Adipocyte (in vitro differentiated cells): ENCODE data around the gene MAN2B2.

Experiments
- DNase-seq: peaks from one replicate; pipeline ENCODE4 v3.0.0-alpha.2; 2015; ENCODE audit warnings: low read depth
- H3K27me3 ChIP-seq: replicated peaks from 2 replicates; pipeline ENCODE4 v1.7.0; 2013; ENCODE audit warnings: mild to moderate bottlenecking, low read length, moderate library complexity; ENCODE audit not compliant: control insufficient read depth, insufficient read depth
- H3K36me3 ChIP-seq: 2 replicates; pipeline ENCODE4 v1.7.0; 2013; ENCODE audit warnings: low read length, mild to moderate bottlenecking, moderate library complexity; ENCODE audit not compliant: control insufficient read depth, insufficient read depth, severe bottlenecking
- H3K4me1 ChIP-seq: 2 replicates; pipeline ENCODE4 v1.7.0; 2013; ENCODE audit warnings: mild to moderate bottlenecking, low read length, moderate library complexity; ENCODE audit not compliant: control insufficient read depth, insufficient read depth
- H3K4me3 ChIP-seq: 2 replicates; pipeline ENCODE4 v1.7.0; 2013; ENCODE audit warnings: mild to moderate bottlenecking, low read length, moderate library complexity
- H3K9ac ChIP-seq: 2 replicates; pipeline ENCODE4 v1.7.0; 2013; ENCODE audit warnings: mild to moderate bottlenecking, low read length, moderate library complexity
- H3K9me3 ChIP-seq: 2 replicates; pipeline ENCODE4 v1.7.0; 2013; ENCODE audit warnings: mild to moderate bottlenecking, low read length, moderate library complexity; ENCODE audit not compliant: control insufficient read depth

MAN2B2 gene

GRCh38 chr4:6546681-6547447, 28.1 kb upstream of the MAN2B2 start:
- peaks cover 39% of the 10 kb centered on the region for H3K27me3 ChIP-seq
- H3K9me3 ChIP-seq, result peaks cover 10% of the 10 kb centered on the region
- H3K9ac ChIP-seq, result no peak overlapping the region
- no peaks in the 10 kb centered on the region for H3K36me3 ChIP-seq
- no peaks in the 10 kb centered on the region for H3K4me1 ChIP-seq
- DNase-seq, result peak; percentile 87
- H3K4me3 ChIP-seq, result no peak overlapping the region

GRCh38 chr4:6548201-6548881, 26.6 kb upstream of the MAN2B2 start:
- Histone ChIP-seq H3K36me3 (no peaks in the 10 kb centered on the region), H3K9ac (no peak overlapping the region), H3K9me3 (peaks cover 14% of the 10 kb centered on the region), H3K4me3 (no peak overlapping the region), H3K27me3 (peaks cover 53% of the 10 kb centered on the region), H3K4me1 (no peaks in the 10 kb centered on the region)
- peak; percentile 15 for DNase-seq

- Histone ChIP-seq H3K9ac (no peak overlapping the region), H3K4me1 (no peaks in the 10 kb centered on the region), H3K9me3 (peaks cover 14% of the 10 kb centered on the region), H3K36me3 (no peaks in the 10 kb centered on the region), H3K27me3 (peaks cover 58% of the 10 kb centered on the region), H3K4me3 (no peak overlapping the region)
- no peak for DNase-seq
Observed at GRCh38 chr4:6548882-6549230, 26.1 kb upstream of the MAN2B2 start.

- Histone ChIP-seq H3K4me3 (no peak overlapping the region), H3K4me1 (no peaks in the 10 kb centered on the region), H3K27me3 (peaks cover 64% of the 10 kb centered on the region), H3K36me3 (no peaks in the 10 kb centered on the region), H3K9me3 (peaks cover 14% of the 10 kb centered on the region), H3K9ac (no peak overlapping the region)
- no peak for DNase-seq
Observed at GRCh38 chr4:6549445-6549844, 25.5 kb upstream of the MAN2B2 start.

GRCh38 chr4:6549890-6550620, 24.9 kb upstream of the MAN2B2 start:
- peaks cover 14% of the 10 kb centered on the region for H3K9me3 ChIP-seq
- no peak overlapping the region for H3K9ac ChIP-seq
- DNase-seq, result no peak
- H3K36me3 ChIP-seq, result no peaks in the 10 kb centered on the region
- H3K4me3 ChIP-seq, result no peak overlapping the region
- H3K27me3 ChIP-seq, result peaks cover 66% of the 10 kb centered on the region
- no peaks in the 10 kb centered on the region for H3K4me1 ChIP-seq

GRCh38 chr4:6550821-6551220, 24.2 kb upstream of the MAN2B2 start:
- Histone ChIP-seq H3K9ac (no peak overlapping the region), H3K4me3 (no peak overlapping the region), H3K27me3 (peaks cover 71% of the 10 kb centered on the region), H3K4me1 (no peaks in the 10 kb centered on the region), H3K36me3 (no peaks in the 10 kb centered on the region), H3K9me3 (peaks cover 14% of the 10 kb centered on the region)
- no peak for DNase-seq

- no peak for DNase-seq
- H3K27me3 ChIP-seq, result peaks cover 78% of the 10 kb centered on the region
- H3K4me1 ChIP-seq, result no peaks in the 10 kb centered on the region
- H3K4me3 ChIP-seq, result no peak overlapping the region
- no peaks in the 10 kb centered on the region for H3K36me3 ChIP-seq
- H3K9me3 ChIP-seq, result peaks cover 14% of the 10 kb centered on the region
- H3K9ac ChIP-seq, result no peak overlapping the region
Observed at GRCh38 chr4:6551660-6552059, 23.3 kb upstream of the MAN2B2 start.

GRCh38 chr4:6555519-6555918, 19.5 kb upstream of the MAN2B2 start:
- Histone ChIP-seq H3K4me3 (no peak overlapping the region), H3K9ac (no peak overlapping the region), H3K36me3 (no peaks in the 10 kb centered on the region), H3K27me3 (peaks cover 60% of the 10 kb centered on the region), H3K9me3 (peaks cover 14% of the 10 kb centered on the region), H3K4me1 (no peaks in the 10 kb centered on the region)
- DNase-seq, result no peak

GRCh38 chr4:6556263-6556662, 18.7 kb upstream of the MAN2B2 start:
- Histone ChIP-seq H3K9ac (no peak overlapping the region), H3K36me3 (no peaks in the 10 kb centered on the region), H3K9me3 (peaks cover 10% of the 10 kb centered on the region), H3K27me3 (peaks cover 57% of the 10 kb centered on the region), H3K4me3 (no peak overlapping the region), H3K4me1 (peaks cover 5% of the 10 kb centered on the region)
- DNase-seq, result no peak

- DNase-seq, result no peak
- Histone ChIP-seq H3K9ac (no peak overlapping the region), H3K36me3 (no peaks in the 10 kb centered on the region), H3K27me3 (peaks cover 48% of the 10 kb centered on the region), H3K4me3 (no peak overlapping the region), H3K4me1 (peaks cover 9% of the 10 kb centered on the region), H3K9me3 (peaks cover 1% of the 10 kb centered on the region)
Observed at GRCh38 chr4:6557185-6557584, 17.8 kb upstream of the MAN2B2 start.

GRCh38 chr4:6557856-6558255, 17.1 kb upstream of the MAN2B2 start:
- Histone ChIP-seq H3K27me3 (peaks cover 42% of the 10 kb centered on the region), H3K9ac (no peak overlapping the region), H3K4me3 (no peak overlapping the region), H3K9me3 (no peaks in the 10 kb centered on the region), H3K36me3 (no peaks in the 10 kb centered on the region), H3K4me1 (peaks cover 12% of the 10 kb centered on the region)
- DNase-seq, result no peak
